HG03025 (cell line): Measurements from ENCODE around the gene B4GALNT4.
"Not testable (repeated sequence)": the region's sequence is repeated elsewhere in the genome, so short reads cannot be mapped to it uniquely, and the experiment has no call there.

ENCODE experiments used
- ATAC-seq: cut with Tn5 transposase; IDR thresholded peaks from one replicate; pipeline ENCODE4 v1.9.1; 2021; ENCODE audit warnings: mild to moderate bottlenecking, moderate library complexity; ENCODE audit not compliant: unreplicated experiment, low FRiP score

Gene B4GALNT4

GRCh38 chr11:417652-418342 is 48.5 kb downstream of the B4GALNT4 start:
- ATAC-seq, result no peak

DNA sequence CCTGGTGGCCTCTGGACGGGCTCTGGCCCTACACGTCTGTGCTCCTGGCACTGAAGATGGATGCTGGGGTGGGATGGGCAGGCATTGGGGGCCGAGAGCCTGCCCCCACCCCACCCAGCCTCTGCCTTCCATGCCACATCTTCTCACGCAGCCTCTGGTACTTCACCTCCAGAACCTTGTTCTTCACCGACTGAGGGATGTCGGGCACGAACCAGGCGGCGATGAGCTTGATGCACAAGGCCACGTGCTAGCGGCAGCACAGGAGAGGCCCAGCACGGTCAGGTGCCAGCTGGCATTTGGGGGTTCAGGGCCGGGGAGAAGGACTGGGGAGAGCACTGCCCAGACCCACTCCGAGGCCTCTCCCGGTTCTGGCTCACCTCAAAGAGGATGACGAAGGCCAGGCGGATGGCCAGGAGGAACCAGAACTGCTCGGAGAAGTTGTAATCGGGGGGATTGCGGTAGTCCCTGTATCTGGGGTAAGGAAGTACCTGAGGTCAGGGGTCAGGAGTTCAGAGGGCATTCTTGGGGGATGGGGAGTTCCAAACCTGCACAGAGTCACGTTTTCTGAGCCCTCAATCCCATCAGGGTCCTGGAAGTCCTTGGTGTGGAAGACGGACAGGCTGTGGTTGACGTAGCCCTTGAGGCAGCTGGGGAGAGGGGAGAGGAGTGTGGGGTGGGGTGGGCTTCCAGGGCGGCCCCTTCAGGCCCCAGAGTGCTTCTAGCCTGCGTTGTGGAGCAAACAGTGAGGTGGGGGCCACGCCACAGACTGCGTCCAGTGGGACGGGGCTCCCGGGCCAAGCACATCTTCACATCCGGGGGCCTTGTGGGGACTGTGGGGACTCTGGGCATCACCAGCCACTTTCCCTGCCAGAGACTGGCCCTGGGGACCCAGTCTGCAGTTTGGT is 49.3 kb downstream of the B4GALNT4 start:
- ATAC-seq, result no peak

GRCh38 chr11:419248-420005 is 50.1 kb downstream of the B4GALNT4 start:
- ATAC-seq, result no peak

- ATAC-seq, result no peak
These were observed 51.0 kb downstream of the B4GALNT4 start for GRCh38 chr11:420054-420910.

GRCh38 chr11:420911-421321 is 51.6 kb downstream of the B4GALNT4 start:
- ATAC-seq, result no peak

GRCh38 chr11:422249-422656 is 53.0 kb downstream of the B4GALNT4 start:
- no peak for ATAC-seq

DNA sequence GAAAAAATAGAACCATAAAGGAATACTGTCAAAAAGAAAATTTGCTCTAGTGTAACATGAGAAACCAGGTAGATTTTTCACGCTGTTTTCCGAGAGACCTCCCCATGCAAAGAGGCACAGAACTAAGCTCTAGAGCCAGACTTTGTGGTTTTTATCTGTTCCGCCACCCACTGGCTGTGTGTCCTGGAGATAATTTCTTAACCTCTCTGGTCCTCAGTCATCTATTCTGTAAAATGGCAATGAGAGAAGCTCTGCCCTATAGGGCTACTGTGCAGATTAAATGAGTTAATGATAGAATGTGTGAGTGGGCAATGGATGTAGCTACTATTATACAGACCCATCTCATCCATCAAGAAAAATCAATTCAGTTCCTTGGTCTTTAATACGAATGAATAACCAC is 54.9 kb downstream of the B4GALNT4 start:
- no peak for ATAC-seq

- not testable (repeated sequence) for ATAC-seq
These were observed 55.5 kb downstream of the B4GALNT4 start for GRCh38 chr11:424766-425165.

- no peak for ATAC-seq
These were observed 56.0 kb downstream of the B4GALNT4 start for GRCh38 chr11:425301-425700.

DNA sequence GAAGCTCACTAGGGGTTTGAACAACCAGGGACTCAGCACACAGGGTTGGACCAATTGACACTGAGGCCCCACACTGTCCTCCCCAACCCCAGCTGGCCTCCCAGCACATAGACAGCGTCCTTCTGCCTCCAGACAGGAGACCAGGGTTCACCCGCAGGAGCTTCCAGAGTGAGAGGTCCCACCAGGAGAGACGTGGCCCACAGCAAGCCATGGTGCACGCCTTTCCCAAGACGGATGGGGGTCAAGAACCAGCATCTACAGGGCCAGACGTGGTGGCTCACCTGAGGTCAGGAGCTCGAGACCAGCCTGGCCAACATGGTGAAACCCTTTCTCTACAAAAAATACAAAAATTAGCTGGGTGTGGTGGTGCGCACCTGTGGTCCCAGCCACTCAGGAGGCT is 57.6 kb downstream of the B4GALNT4 start:
- no peak for ATAC-seq

DNA sequence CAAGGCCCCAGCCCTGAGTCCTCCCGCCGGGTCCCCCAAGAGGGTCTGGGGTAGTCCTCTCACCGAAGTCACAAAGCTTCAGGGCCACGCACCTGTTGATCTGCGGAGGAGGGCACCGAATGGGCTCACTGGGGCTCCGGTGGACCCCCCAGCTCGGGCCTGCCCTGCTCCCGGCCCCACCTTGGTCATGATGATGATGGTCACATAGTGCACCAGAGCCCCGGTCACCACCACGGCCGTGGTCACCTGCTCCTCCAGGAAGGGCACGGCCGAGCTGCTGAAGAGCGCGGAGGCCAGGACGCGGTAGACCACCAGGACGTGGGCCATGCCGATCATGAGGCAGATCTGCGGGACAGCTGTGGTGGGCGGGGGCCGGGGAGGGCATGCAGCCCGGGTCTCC is 59.0 kb downstream of the B4GALNT4 start:
- no peak for ATAC-seq

DNA sequence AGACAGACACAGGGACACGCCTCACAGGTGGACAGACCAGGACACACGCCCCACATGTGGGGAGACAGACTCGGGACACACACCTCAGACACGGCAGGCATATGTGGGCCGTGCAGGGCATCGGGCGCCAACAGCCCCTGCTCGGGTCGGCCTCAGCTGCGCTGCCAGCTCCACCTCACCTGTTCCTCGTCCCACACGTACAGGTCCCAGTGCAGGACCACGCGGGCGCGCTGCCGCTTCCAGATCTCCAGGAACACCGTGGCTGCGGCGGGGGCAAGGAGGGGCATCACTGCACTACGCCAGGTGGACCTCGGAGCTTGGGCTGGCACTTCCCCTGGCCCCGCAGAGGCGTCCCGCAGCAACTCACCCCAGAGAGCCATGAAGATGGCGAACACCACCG is 60.1 kb downstream of the B4GALNT4 start:
- ATAC-seq, result no peak

DNA sequence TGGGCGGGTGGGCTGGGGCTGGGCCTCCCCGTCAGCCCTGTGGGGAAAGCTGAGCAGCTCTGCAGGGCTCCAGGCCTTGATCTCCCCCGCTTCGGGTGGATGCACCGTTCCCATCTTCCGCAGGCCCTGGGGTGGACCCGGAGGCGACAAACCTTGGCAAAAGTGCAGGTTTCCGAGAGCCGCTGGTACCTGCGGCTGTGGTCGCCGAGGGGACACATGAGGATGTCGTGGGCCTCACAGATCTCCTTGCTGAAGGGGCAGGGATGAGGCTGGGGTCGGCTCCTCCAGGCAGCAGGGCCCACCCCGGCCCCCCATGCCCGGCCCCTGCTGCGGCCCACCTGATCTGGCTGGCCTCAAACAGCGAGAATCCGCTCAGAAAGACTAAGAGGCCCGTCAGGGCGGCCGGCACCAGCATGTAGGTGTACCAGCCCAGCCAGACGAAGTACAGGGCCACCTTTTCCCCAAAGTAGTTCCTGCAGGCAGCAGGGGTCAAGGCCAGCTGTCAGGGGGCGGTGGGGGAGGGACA is 60.7 kb downstream of the B4GALNT4 start:
- ATAC-seq, result no peak
